ENCODE results near the gene SLC44A3. TPM values are rescaled to one million over a fixed set of nuclear protein-coding genes. Genes with fewer than 3 reads are reported as not detected.

The SLC44A3 gene
- total and polyA plus RNA-seq, 12 donors: 1.2 to 9.4 (median 4.8) TPM

GRCh38 chr1:94862718-94863117, 42.6 kb downstream of the SLC44A3 start:
- Histone ChIP-seq H3K27me3 (no peaks in the 10 kb centered on the region), H3K4me3 (no peak overlapping the region), H3K27ac (peak overlapping the region; percentile 44 to 88 (median 80)), H3K36me3 (no peaks in the 10 kb centered on the region), H3K9me3 (no peaks in the 10 kb centered on the region), H3K4me1 (peaks cover 6 to 74% (median 39%) of the 10 kb centered on the region in 9 donors)
- no peak for ATAC-seq
- TF ChIP-seq, protein P1, sequence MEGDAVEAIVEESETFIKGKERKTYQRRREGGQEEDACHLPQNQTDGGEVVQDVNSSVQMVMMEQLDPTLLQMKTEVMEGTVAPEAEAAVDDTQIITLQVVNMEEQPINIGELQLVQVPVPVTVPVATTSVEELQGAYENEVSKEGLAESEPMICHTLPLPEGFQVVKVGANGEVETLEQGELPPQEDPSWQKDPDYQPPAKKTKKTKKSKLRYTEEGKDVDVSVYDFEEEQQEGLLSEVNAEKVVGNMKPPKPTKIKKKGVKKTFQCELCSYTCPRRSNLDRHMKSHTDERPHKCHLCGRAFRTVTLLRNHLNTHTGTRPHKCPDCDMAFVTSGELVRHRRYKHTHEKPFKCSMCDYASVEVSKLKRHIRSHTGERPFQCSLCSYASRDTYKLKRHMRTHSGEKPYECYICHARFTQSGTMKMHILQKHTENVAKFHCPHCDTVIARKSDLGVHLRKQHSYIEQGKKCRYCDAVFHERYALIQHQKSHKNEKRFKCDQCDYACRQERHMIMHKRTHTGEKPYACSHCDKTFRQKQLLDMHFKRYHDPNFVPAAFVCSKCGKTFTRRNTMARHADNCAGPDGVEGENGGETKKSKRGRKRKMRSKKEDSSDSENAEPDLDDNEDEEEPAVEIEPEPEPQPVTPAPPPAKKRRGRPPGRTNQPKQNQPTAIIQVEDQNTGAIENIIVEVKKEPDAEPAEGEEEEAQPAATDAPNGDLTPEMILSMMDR (IDR thresholded peaks at IDR 0.05): no peak
- intact Hi-C loops (cut with DNase I): loop anchor here in 2 of 10 donors (5.0 to 10.0 kb wide), 2 partner anchors 52 to 55 kb away; no protein-coding TSS in a partner anchor
- 93 to 96% methylated on average over 2 of the region's 2 CpGs for WGBS, 2 donors
- DNase-seq: no peak

DNA sequence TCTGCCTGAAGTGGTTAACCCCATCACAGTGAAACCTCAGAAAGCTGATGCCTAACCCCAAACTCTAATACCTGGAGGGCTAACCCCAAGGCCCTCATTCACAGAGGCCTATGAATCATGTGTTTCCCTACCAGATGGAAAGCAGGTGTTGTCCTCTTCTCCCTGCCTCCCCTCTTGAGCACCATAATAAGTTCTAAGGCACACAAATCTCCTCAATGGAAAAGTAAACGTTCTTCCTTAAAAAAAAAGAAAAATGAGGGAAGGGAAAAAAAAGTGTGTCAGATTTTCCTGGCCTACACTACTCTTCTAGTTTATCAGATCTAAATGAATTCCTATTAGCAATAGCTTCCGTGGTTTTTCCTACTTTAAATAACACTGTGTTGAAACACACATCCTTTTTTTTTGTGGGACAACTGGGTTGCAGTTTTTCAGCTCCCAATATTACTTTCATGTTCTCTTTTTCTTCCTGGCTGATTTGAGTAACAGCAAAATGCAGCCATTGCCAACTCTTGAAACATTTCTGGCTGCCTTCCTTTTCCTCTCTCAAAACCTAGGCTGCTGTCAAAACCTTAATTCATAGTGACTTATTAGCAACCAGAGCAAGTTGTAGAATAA, 43.2 kb downstream of the SLC44A3 start:
- 7 to 12% methylated on average over 2 of the region's 2 CpGs for WGBS, 2 donors
- Histone ChIP-seq H3K4me3 (peak overlapping the region in 1 of 10 donors; percentile 1), H3K27me3 (no peaks in the 10 kb centered on the region), H3K36me3 (no peaks in the 10 kb centered on the region), H3K27ac (peak overlapping the region; percentile 67 to 88 (median 80)), H3K9me3 (no peaks in the 10 kb centered on the region), H3K4me1 (peaks cover 6 to 74% (median 39%) of the 10 kb centered on the region in 9 donors)
- ATAC-seq (peak; percentile 44 to 77 (median 60)), DNase-seq (no peak)
- TF ChIP-seq, protein P1 (IDR thresholded peaks at IDR 0.05): no peak
- intact Hi-C loops (cut with DNase I): loop anchor here in 2 of 10 donors (5.0 to 10.0 kb wide), 2 partner anchors 51 to 54 kb away; no protein-coding TSS in a partner anchor

DNA sequence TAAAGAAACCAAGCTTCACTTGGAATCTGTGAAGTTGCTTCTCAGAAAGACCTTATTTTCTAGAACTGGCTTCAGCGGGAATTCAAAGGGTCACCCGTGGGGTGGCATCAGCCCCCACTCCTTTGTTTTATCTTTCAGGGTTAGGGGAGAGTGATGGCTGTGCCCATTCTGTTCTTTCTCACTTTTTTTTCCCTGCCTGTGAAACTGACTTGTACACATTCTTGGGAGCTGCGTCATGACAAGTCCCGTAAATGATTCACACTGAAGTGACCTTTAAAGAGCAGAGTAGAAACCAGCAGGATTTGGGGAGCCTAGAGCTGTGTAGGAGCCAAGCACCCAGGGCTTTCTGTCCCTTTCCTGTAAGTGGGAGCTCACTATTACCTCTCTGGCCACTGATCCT, 43.8 kb downstream of the SLC44A3 start:
- Histone ChIP-seq H3K36me3 (no peaks in the 10 kb centered on the region), H3K27me3 (no peaks in the 10 kb centered on the region), H3K27ac (peak overlapping the region; percentile 67 to 88 (median 80)), H3K4me1 (peaks cover 6 to 74% (median 39%) of the 10 kb centered on the region in 9 donors), H3K4me3 (peak overlapping the region in 1 of 10 donors; percentile 1), H3K9me3 (no peaks in the 10 kb centered on the region)
- WGBS, 2 donors: 37 to 48% methylated on average over 4 of the region's 4 CpGs
- intact Hi-C loops (cut with DNase I): loop anchor here in 3 of 10 donors (2.0 to 10.0 kb wide), 3 partner anchors 51 to 59 kb away; no protein-coding TSS in a partner anchor
- ATAC-seq (peak; percentile 53 to 92 (median 70)), DNase-seq (peak in 1 of 2 donors; percentile 39)
- TF ChIP-seq, protein P1 (IDR thresholded peaks at IDR 0.05): no peak

DNA sequence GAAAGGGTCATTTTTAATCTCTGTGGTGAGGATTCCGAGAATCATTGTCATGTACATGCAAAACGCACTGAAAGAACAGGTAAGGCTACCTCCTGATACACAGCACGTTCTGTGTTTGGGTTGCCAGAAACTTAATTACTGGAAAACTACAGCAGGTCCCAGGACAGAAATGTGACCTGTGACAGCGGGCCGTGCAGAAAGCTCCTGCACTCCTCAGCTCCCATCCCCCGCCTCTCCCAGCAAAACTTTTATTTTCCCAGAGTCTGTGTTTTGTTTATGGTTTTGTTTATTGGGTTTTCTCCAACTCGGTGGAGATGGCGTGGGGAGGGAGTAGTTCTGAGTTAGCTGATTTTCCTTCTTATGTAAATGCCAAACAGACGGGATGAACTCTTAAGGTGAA, 44.7 kb downstream of the SLC44A3 start:
- ATAC-seq (peak in 3 of 8 donors; percentile 31 to 34 (median 32)), DNase-seq (peak in 1 of 2 donors; percentile 45)
- H3K27ac ChIP-seq: peak overlapping the region in 9 of 10 donors; percentile 67 to 88 (median 81)
- H3K4me3 ChIP-seq: no peak overlapping the region
- H3K36me3 ChIP-seq: no peaks in the 10 kb centered on the region
- H3K9me3 ChIP-seq: no peaks in the 10 kb centered on the region
- H3K27me3 ChIP-seq: no peaks in the 10 kb centered on the region
- 65% methylated on average over 9 of the region's 9 CpGs for WGBS, 2 donors
- TF ChIP-seq, protein P1 (IDR thresholded peaks at IDR 0.05): no peak
- H3K4me1 ChIP-seq: peaks cover 6 to 73% (median 36%) of the 10 kb centered on the region in 9 donors
- intact Hi-C loops (cut with DNase I): loop anchor here in 4 of 10 donors (2.0 to 10.0 kb wide), 4 partner anchors 50 to 58 kb away; no protein-coding TSS in a partner anchor
